OCI-LY7 (cell line): ENCODE results near the gene DGUOK. TPM values are rescaled to one million over a fixed set of nuclear protein-coding genes. Genes with fewer than 3 reads are reported as not detected.

ENCODE experiments used
- BruUV-seq: library from RNA; stranded (reverse); fragments of 400-500 nt; replicated peaks from 2 replicates; lab custom pipeline; 2021; lab: Mats Ljungman, UMichigan
- CTCF ChIA-PET: fragments of 300-600 bp; sonication (Branson Sonifier 250); formaldehyde crosslinking; loops from one replicate; lab custom pipeline; 2022; ENCODE audit warnings: antibody characterized with exemption; ENCODE audit not compliant: unreplicated experiment; lab: Charles Lee
- POLR2A ChIA-PET: fragments of 300-600 bp; sonication (Branson Sonifier 250); formaldehyde crosslinking; loops from one replicate; lab custom pipeline; 2022; ENCODE audit warnings: antibody characterized with exemption; lab: Charles Lee
- DNase-seq: peaks from one replicate; pipeline ENCODE4 v3.0.0-alpha.2; 2015; ENCODE audit warnings: low spot score
- H2AFZ ChIP-seq: fragments of 200-600 bp; sonication (generic), shearing (Covaris generic); 2 replicates; pipeline ENCODE4 v1.6.1; 2014; ENCODE audit warnings: mild to moderate bottlenecking, antibody characterized with exemption, low read length, moderate library complexity
- H3K27ac ChIP-seq: fragments of 200-600 bp; sonication (generic); 2 replicates; pipeline ENCODE4 v1.5.1; 2014; ENCODE audit warnings: mixed run types, low read depth, mild to moderate bottlenecking, moderate library complexity, low read length, inconsistent platforms; ENCODE audit not compliant: poor library complexity, severe bottlenecking
- H3K36me3 ChIP-seq: fragments of 200-600 bp; sonication (generic); 2 replicates; pipeline ENCODE4 v1.6.1; 2014; ENCODE audit warnings: mild to moderate bottlenecking, antibody characterized with exemption, low read length, moderate library complexity, mixed read lengths; ENCODE audit not compliant: insufficient read depth
- H3K4me1 ChIP-seq: fragments of 200-600 bp; sonication (generic); 2 replicates; pipeline ENCODE4 v1.5.1; 2014; ENCODE audit warnings: mild to moderate bottlenecking, low read length; ENCODE audit not compliant: insufficient read depth, poor library complexity, severe bottlenecking
- H3K4me2 ChIP-seq: fragments of 200-600 bp; sonication (generic); 2 replicates; pipeline ENCODE4 v1.6.1; 2014; ENCODE audit warnings: mild to moderate bottlenecking, low read length
- H3K4me3 ChIP-seq: fragments of 200-600 bp; sonication (generic); 2 replicates; pipeline ENCODE4 v1.5.1; 2014; ENCODE audit warnings: mild to moderate bottlenecking, low read depth, low read length; ENCODE audit not compliant: poor library complexity, severe bottlenecking
- H3K79me2 ChIP-seq: fragments of 200-600 bp; sonication (generic); 2 replicates; pipeline ENCODE4 v1.6.1; 2016; ENCODE audit warnings: low read depth, mild to moderate bottlenecking, low read length, moderate library complexity, mixed read lengths; ENCODE audit not compliant: insufficient read depth
- H3K9me2 ChIP-seq: fragments of 200-600 bp; sonication (generic); 2 replicates; pipeline ENCODE4 v1.6.1; 2016; ENCODE audit warnings: mild to moderate bottlenecking, low read length, mixed read lengths; ENCODE audit not compliant: insufficient read depth
- H3K9me3 ChIP-seq: fragments of 200-600 bp; sonication (generic); 2 replicates; pipeline ENCODE4 v1.6.1; 2014; ENCODE audit warnings: mild to moderate bottlenecking, mixed run types, low read length, mixed read lengths
- H4K20me1 ChIP-seq: fragments of 200-600 bp; sonication (generic); 2 replicates; pipeline ENCODE4 v1.6.1; 2014; ENCODE audit warnings: mild to moderate bottlenecking, antibody characterized with exemption, low read length, moderate library complexity, mixed read lengths; ENCODE audit not compliant: insufficient read depth
- EZH2phosphoT487 ChIP-seq: fragments of 200-600 bp; sonication (generic); IDR thresholded peaks from 2 replicates; pipeline ENCODE4 v1.6.1; 2018; ENCODE audit warnings: low read depth, borderline replicate concordance, mild to moderate bottlenecking, mixed run types, antibody characterized with exemption, low read length, moderate library complexity, mixed read lengths
- intact Hi-C: fragments of 100-400 bp; cut with micrococcal nuclease; formaldehyde crosslinking; loops from one replicate; pipeline ENCODE4 v1.10.0; 2022; ENCODE audit not compliant: unreplicated experiment
- total RNA-seq, 2 experiments: library from RNA; depleted of rRNA in 1 of 2; stranded (reverse); fragments of >200 nt in 1 of 2; shearing (Covaris generic) in 1 of 2; gene quantifications; 2 replicates each; pipeline ENCODE4 v1.2.3, GENCODE V29; 2014 to 2022
- TF ChIP-seq, protein P1 (sequence below): fragments of 200-600 bp; sonication (generic); conservative IDR thresholded peaks from 2 replicates; pipeline ENCODE4 v1.5.1; 2014; ENCODE audit warnings: mild to moderate bottlenecking, antibody characterized with exemption, low read length, moderate library complexity, mixed read lengths

DGUOK gene
- total RNA-seq, 2 experiments from 2014 or later: 73.4 to 91.8 TPM

DNA sequence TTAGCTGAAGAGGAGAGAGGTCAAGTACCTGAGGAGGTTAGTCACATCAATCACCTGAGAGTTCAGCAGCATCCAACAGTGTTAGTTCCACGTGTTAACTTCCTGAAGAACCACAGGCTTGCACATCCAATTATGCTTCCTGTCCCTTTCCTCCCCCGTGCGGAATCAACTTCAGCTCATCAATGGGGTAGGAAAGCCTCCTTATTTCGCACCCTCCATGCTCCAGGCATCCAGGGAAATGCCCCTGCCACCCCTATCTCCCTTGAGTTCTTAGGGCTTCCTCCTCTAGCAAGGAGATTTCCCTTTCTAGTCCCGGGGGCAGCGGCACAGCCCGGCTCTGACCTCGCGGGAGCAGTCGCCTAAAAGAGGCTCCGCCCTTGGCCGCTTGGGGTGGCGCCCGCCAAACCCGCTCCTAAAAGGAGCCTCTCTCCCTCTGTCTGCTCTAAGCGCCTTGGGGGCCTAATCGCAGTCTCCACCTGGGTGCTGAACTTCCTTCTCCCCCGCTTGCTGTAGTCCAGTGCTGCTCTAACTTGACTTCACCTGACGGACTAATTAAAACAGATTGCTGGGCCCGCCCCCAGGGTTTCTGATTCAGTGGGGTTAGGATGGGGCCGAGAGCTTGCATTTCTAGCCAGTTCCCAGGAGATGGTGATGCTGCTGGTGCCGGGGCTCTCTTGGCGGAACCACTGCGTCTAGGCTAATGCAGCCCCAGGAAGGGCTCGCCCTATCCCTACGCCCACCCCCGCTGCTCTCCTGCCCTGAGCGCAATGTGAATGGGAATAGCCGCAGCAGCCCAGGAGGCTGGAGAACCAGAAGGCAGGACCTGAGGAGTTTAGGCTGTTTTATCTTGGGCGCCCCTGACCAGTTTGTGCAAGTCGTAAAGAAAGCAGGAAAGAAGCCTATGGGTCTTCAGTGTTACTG is 54.7 kb downstream of the DGUOK start:
- POLR2A ChIA-PET: interaction anchor here (0.6 kb wide), 1 partner anchor 177 kb away, joined by 3 read pairs; no protein-coding TSS in a partner anchor
- H3K9me2 ChIP-seq: no peaks in the 10 kb centered on the region
- no peak overlapping the region for H3K27ac ChIP-seq
- H3K9me3 ChIP-seq: no peaks in the 10 kb centered on the region
- no peaks in the 10 kb centered on the region for H4K20me1 ChIP-seq
- peaks cover 2% of the 10 kb centered on the region; the same call in 1 of the 2 replicates for H3K36me3 ChIP-seq
- peak overlapping the region; percentile 50 for H3K4me2 ChIP-seq
- DNase-seq: peak; percentile 36
- CTCF ChIA-PET: interaction anchor here (0.6 kb wide), 1 partner anchor 28 kb away, joined by 3 read pairs; no protein-coding TSS in a partner anchor
- TF ChIP-seq EZH2phosphoT487: no peak
- TF ChIP-seq, protein P1, sequence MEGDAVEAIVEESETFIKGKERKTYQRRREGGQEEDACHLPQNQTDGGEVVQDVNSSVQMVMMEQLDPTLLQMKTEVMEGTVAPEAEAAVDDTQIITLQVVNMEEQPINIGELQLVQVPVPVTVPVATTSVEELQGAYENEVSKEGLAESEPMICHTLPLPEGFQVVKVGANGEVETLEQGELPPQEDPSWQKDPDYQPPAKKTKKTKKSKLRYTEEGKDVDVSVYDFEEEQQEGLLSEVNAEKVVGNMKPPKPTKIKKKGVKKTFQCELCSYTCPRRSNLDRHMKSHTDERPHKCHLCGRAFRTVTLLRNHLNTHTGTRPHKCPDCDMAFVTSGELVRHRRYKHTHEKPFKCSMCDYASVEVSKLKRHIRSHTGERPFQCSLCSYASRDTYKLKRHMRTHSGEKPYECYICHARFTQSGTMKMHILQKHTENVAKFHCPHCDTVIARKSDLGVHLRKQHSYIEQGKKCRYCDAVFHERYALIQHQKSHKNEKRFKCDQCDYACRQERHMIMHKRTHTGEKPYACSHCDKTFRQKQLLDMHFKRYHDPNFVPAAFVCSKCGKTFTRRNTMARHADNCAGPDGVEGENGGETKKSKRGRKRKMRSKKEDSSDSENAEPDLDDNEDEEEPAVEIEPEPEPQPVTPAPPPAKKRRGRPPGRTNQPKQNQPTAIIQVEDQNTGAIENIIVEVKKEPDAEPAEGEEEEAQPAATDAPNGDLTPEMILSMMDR: no peak
- BruUV-seq: no TSS peak
- H3K4me1 ChIP-seq: peaks cover 32% of the 10 kb centered on the region
- intact Hi-C loops: loop anchor here (5.0 kb wide), 2 partner anchors 54 to 166 kb away; partner anchors contain the start of genes BOLA3 and DGUOK
- no peak overlapping the region for H2AFZ ChIP-seq
- peaks cover 7% of the 10 kb centered on the region; the same call in 1 of the 2 replicates for H3K79me2 ChIP-seq
- no peak overlapping the region for H3K4me3 ChIP-seq

- Histone ChIP-seq H2AFZ (no peak overlapping the region), H3K9me3 (no peaks in the 10 kb centered on the region), H3K27ac (no peak overlapping the region), H3K79me2 (peaks cover 16% of the 10 kb centered on the region; the same call in 1 of the 2 replicates), H3K36me3 (peaks cover 11% of the 10 kb centered on the region), H3K9me2 (no peaks in the 10 kb centered on the region), H3K4me1 (peaks cover 40% of the 10 kb centered on the region), H4K20me1 (no peaks in the 10 kb centered on the region), H3K4me2 (no peak overlapping the region), H3K4me3 (no peak overlapping the region)
- intact Hi-C loops: loop anchor here (5.0 kb wide), 2 partner anchors 55 to 165 kb away; partner anchors contain the start of genes BOLA3 and DGUOK
- DNase-seq: no peak
- TF ChIP-seq EZH2phosphoT487: no peak
- TF ChIP-seq, protein P1: no peak
- ChIA-PET POLR2A (interaction anchor here (0.6 to 0.7 kb wide), 2 partner anchors 14 to 176 kb away, joined by 3 read pairs; no protein-coding TSS in a partner anchor), CTCF (no interaction called here)
- no TSS peak for BruUV-seq
Measured at GRCh38 chr2:73982140-73982617, 55.5 kb downstream of the DGUOK start.
